Measurements from ENCODE around the gene HECTD2. TPM values are rescaled to one million over a fixed set of nuclear protein-coding genes. Genes with fewer than 3 reads are reported as not detected.
"Not testable (repeated sequence)": the region's sequence is repeated elsewhere in the genome, so short reads cannot be mapped to it uniquely, and the experiment has no call there.

The HECTD2 gene
- total RNA-seq, 1 experiment from 2014 or later: 2.0 TPM

- POLR2A ChIA-PET: no interaction called here
- Mint-ChIP-seq H3K4me1 (ENCODE audit: low read depth, unreplicated experiment) (peaks cover 17% of the 10 kb centered on the region), H3K36me3 (ENCODE audit: insufficient read depth, unreplicated experiment) (no peaks in the 10 kb centered on the region), H3K27me3 (ENCODE audit: insufficient read depth, unreplicated experiment) (no peaks in the 10 kb centered on the region), H3K27ac (ENCODE audit: unreplicated experiment) (no peak overlapping the region), H3K9me3 (ENCODE audit: unreplicated experiment) (peaks cover 10% of the 10 kb centered on the region), H3K4me3 (ENCODE audit: unreplicated experiment) (no peak overlapping the region)
- intact Hi-C loops (cut with micrococcal nuclease; ENCODE audit: unreplicated experiment): loop anchor here (10.0 kb wide), 1 partner anchor 186 kb away; no protein-coding TSS in a partner anchor
- Histone ChIP-seq H3K27me3 (replicated peaks; ENCODE audit: control insufficient read depth, insufficient read depth, low read length) (no peaks in the 10 kb centered on the region), H3K4me1 (peaks cover 13% of the 10 kb centered on the region), H3K4me3 (ENCODE audit: low read depth, low read length) (no peak overlapping the region), H3K36me3 (ENCODE audit: control insufficient read depth, insufficient read depth, low read length) (no peaks in the 10 kb centered on the region), H3K9me3 (peaks cover 7% of the 10 kb centered on the region; the same call in 1 of the 2 replicates)
- no peak for DNase-seq
- CTCF ChIA-PET: no interaction called here
- BruUV-seq (replicated peaks): no TSS peak
- TF ChIP-seq, protein P1, sequence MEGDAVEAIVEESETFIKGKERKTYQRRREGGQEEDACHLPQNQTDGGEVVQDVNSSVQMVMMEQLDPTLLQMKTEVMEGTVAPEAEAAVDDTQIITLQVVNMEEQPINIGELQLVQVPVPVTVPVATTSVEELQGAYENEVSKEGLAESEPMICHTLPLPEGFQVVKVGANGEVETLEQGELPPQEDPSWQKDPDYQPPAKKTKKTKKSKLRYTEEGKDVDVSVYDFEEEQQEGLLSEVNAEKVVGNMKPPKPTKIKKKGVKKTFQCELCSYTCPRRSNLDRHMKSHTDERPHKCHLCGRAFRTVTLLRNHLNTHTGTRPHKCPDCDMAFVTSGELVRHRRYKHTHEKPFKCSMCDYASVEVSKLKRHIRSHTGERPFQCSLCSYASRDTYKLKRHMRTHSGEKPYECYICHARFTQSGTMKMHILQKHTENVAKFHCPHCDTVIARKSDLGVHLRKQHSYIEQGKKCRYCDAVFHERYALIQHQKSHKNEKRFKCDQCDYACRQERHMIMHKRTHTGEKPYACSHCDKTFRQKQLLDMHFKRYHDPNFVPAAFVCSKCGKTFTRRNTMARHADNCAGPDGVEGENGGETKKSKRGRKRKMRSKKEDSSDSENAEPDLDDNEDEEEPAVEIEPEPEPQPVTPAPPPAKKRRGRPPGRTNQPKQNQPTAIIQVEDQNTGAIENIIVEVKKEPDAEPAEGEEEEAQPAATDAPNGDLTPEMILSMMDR (IDR thresholded peaks at IDR 0.05; ENCODE audit: insufficient read depth in 1 of 2, low read depth in 1 of 2, low read length in 1 of 2, severe bottlenecking in 1 of 2, unreplicated experiment in 1 of 2): no peak
Measured at GRCh38 chr10:91558473-91558872, 148.3 kb downstream of the HECTD2 start.

DNA sequence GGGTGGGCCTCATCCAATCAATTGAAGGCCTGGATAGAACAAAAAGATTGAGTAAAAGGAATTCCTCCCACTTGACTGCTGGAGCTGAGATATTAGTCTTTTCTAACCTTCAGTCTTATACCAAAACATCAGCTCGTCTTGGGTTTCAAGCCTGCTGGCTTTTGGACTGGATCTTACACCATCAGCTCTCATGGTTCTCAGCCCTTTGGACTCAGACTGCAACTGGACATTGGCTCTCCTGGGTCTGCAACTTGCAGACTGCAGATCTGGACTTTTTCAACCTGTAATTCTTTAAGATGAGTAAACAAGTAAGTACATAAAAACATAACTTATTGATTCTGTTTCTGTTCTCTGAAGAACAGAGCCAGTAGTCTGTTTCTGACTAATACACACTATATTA is 149.0 kb downstream of the HECTD2 start:
- DNase-seq: no peak
- Histone ChIP-seq H3K36me3 (ENCODE audit: control insufficient read depth, insufficient read depth, low read length) (no peaks in the 10 kb centered on the region), H3K9me3 (peaks cover 7% of the 10 kb centered on the region; the same call in 1 of the 2 replicates), H3K4me3 (ENCODE audit: low read depth, low read length) (no peak overlapping the region), H3K4me1 (peaks cover 13% of the 10 kb centered on the region), H3K27me3 (replicated peaks; ENCODE audit: control insufficient read depth, insufficient read depth, low read length) (no peaks in the 10 kb centered on the region)
- intact Hi-C loops (cut with micrococcal nuclease; ENCODE audit: unreplicated experiment): loop anchor here (10.0 kb wide), 1 partner anchor 186 kb away; no protein-coding TSS in a partner anchor
- no peak overlapping the region for H3K27ac Mint-ChIP-seq (ENCODE audit: unreplicated experiment)
- ChIA-PET CTCF (no interaction called here), POLR2A (no interaction called here)
- H3K36me3 Mint-ChIP-seq (ENCODE audit: insufficient read depth, unreplicated experiment): no peaks in the 10 kb centered on the region
- H3K4me3 Mint-ChIP-seq (ENCODE audit: unreplicated experiment): no peak overlapping the region
- no TSS peak for BruUV-seq (replicated peaks)
- peaks cover 17% of the 10 kb centered on the region for H3K4me1 Mint-ChIP-seq (ENCODE audit: low read depth, unreplicated experiment)
- TF ChIP-seq, protein P1 (IDR thresholded peaks at IDR 0.05; ENCODE audit: insufficient read depth in 1 of 2, low read depth in 1 of 2, low read length in 1 of 2, severe bottlenecking in 1 of 2, unreplicated experiment in 1 of 2): no peak
- H3K27me3 Mint-ChIP-seq (ENCODE audit: insufficient read depth, unreplicated experiment): no peaks in the 10 kb centered on the region
- peaks cover 10% of the 10 kb centered on the region for H3K9me3 Mint-ChIP-seq (ENCODE audit: unreplicated experiment)

DNA sequence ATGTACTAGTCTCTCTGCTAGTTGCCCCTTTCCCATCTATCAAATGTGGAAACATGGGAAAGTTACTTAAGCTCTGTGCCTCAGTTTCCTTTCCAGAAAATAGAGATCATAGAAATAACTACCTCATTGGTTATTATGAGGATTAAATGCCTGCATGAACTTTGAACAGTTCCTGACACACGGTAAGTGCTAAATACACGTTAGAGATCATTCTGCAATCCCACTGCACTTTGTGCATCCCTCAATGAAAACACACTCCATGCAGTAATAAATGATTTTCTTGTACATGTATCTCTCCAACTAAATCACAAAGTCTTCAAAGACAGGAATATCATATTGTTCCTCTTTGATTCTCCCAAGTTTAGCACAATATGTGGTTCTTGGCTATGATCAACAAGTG is 149.6 kb downstream of the HECTD2 start:
- Mint-ChIP-seq H3K27ac (ENCODE audit: unreplicated experiment) (no peak overlapping the region), H3K4me3 (ENCODE audit: unreplicated experiment) (no peak overlapping the region), H3K9me3 (ENCODE audit: unreplicated experiment) (peaks cover 10% of the 10 kb centered on the region), H3K27me3 (ENCODE audit: insufficient read depth, unreplicated experiment) (no peaks in the 10 kb centered on the region), H3K36me3 (ENCODE audit: insufficient read depth, unreplicated experiment) (no peaks in the 10 kb centered on the region), H3K4me1 (ENCODE audit: low read depth, unreplicated experiment) (peaks cover 17% of the 10 kb centered on the region)
- ChIA-PET CTCF (no interaction called here), POLR2A (no interaction called here)
- H3K4me1 ChIP-seq: peaks cover 13% of the 10 kb centered on the region
- peaks cover 7% of the 10 kb centered on the region; the same call in 1 of the 2 replicates for H3K9me3 ChIP-seq
- H3K27me3 ChIP-seq (replicated peaks; ENCODE audit: control insufficient read depth, insufficient read depth, low read length): no peaks in the 10 kb centered on the region
- no peaks in the 10 kb centered on the region for H3K36me3 ChIP-seq (ENCODE audit: control insufficient read depth, insufficient read depth, low read length)
- no peak overlapping the region for H3K4me3 ChIP-seq (ENCODE audit: low read depth, low read length)
- DNase-seq: no peak
- no TSS peak for BruUV-seq (replicated peaks)
- TF ChIP-seq, protein P1 (IDR thresholded peaks at IDR 0.05; ENCODE audit: insufficient read depth in 1 of 2, low read depth in 1 of 2, low read length in 1 of 2, severe bottlenecking in 1 of 2, unreplicated experiment in 1 of 2): no peak
- intact Hi-C loops (cut with micrococcal nuclease; ENCODE audit: unreplicated experiment): loop anchor here (10.0 kb wide), 1 partner anchor 185 kb away; no protein-coding TSS in a partner anchor

GRCh38 chr10:91560827-91561226 is 150.7 kb downstream of the HECTD2 start:
- H3K9me3 ChIP-seq; intact Hi-C loops (cut with micrococcal nuclease; ENCODE audit: unreplicated experiment); POLR2A ChIA-PET; BruUV-seq (replicated peaks); H3K4me3 ChIP-seq (ENCODE audit: low read depth, low read length); H3K36me3 ChIP-seq (ENCODE audit: control insufficient read depth, insufficient read depth, low read length); H3K27ac Mint-ChIP-seq (ENCODE audit: unreplicated experiment); H3K27me3 Mint-ChIP-seq (ENCODE audit: insufficient read depth, unreplicated experiment); DNase-seq; H3K27me3 ChIP-seq (replicated peaks; ENCODE audit: control insufficient read depth, insufficient read depth, low read length); H3K36me3 Mint-ChIP-seq (ENCODE audit: insufficient read depth, unreplicated experiment); CTCF ChIA-PET; H3K4me3 Mint-ChIP-seq (ENCODE audit: unreplicated experiment): not testable (repeated sequence)
- Mint-ChIP-seq H3K4me1 (ENCODE audit: low read depth, unreplicated experiment) (peaks cover 15% of the 10 kb centered on the region), H3K9me3 (ENCODE audit: unreplicated experiment) (peaks cover 10% of the 10 kb centered on the region)
- H3K4me1 ChIP-seq: peaks cover 13% of the 10 kb centered on the region

Data from Caco-2 (cell line).